Activated naive CD8-positive, alpha-beta T cell treated with anti-CD3 and anti-CD28 coated beads for 36 hours (primary cell): ENCODE results near the gene SEMA6B. TPM values are rescaled to one million over a fixed set of nuclear protein-coding genes. Genes with fewer than 3 reads are reported as not detected.
A peak's percentile ranks its signal among the peaks of the same experiment; 100 is the strongest.

ENCODE experiments used
- DNase-seq: peaks from one replicate; pipeline ENCODE4 v3.0.0; 2021
- H3K27ac Mint-ChIP-seq: one replicate; pipeline ENCODE4 v1.8.0; 2022; ENCODE audit warnings: mild to moderate bottlenecking, moderate library complexity, mixed read lengths
- H3K27me3 Mint-ChIP-seq: one replicate; pipeline ENCODE4 v1.8.0; 2022; ENCODE audit warnings: mild to moderate bottlenecking, mixed read lengths
- H3K36me3 Mint-ChIP-seq: one replicate; pipeline ENCODE4 v1.8.0; 2021; ENCODE audit warnings: mild to moderate bottlenecking, mixed read lengths
- H3K4me1 Mint-ChIP-seq: one replicate; pipeline ENCODE4 v1.8.0; 2021; ENCODE audit warnings: mixed read lengths
- H3K4me3 Mint-ChIP-seq: one replicate; pipeline ENCODE4 v1.8.0; 2022; ENCODE audit warnings: mild to moderate bottlenecking, moderate library complexity, mixed read lengths
- H3K9me3 Mint-ChIP-seq: one replicate; pipeline ENCODE4 v1.8.0; 2022; ENCODE audit warnings: mixed read lengths
- total RNA-seq, 2 experiments: library from RNA; stranded (reverse); gene quantifications; one replicate each; pipeline ENCODE4 v1.2.3, GENCODE V29; 2021

The SEMA6B gene
- total RNA-seq, 2 experiments from 2014 or later: not detected

DNA sequence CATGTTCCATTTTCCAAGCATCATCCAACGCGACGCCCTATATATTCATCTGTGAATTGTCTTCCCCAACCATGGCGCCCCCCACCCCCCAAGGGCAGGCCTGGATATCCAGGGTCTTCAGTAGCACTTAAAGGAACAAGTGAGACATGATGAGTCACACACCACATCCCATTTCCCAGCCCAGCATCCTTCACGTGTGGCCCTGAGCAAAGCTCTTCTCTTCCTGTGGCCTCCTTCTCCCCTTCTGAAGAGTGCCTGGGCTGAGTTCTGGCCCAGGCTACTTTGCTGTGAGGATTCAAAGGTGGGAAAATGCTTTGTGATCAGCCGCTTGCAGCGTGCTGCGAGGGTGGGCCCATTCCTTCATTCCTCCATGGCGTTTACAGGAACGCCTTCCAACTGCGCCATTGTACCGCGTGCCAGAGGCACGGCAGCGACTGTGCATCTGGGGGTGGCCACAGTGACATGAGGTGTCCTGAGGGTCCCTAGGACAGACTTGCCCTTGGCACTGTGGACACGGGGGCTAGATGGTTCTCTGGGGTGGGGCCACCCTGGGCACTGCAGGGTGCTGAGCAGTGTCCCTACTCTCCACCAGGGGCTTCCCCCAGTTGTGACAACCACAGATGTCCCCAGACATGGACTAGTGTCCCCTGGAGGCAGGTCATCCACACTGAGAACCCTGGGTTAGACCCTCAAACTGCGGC, 52.9 kb downstream of the SEMA6B start:
- Mint-ChIP-seq H3K4me3 (no peak overlapping the region), H3K27me3 (no peaks in the 10 kb centered on the region)

DNA sequence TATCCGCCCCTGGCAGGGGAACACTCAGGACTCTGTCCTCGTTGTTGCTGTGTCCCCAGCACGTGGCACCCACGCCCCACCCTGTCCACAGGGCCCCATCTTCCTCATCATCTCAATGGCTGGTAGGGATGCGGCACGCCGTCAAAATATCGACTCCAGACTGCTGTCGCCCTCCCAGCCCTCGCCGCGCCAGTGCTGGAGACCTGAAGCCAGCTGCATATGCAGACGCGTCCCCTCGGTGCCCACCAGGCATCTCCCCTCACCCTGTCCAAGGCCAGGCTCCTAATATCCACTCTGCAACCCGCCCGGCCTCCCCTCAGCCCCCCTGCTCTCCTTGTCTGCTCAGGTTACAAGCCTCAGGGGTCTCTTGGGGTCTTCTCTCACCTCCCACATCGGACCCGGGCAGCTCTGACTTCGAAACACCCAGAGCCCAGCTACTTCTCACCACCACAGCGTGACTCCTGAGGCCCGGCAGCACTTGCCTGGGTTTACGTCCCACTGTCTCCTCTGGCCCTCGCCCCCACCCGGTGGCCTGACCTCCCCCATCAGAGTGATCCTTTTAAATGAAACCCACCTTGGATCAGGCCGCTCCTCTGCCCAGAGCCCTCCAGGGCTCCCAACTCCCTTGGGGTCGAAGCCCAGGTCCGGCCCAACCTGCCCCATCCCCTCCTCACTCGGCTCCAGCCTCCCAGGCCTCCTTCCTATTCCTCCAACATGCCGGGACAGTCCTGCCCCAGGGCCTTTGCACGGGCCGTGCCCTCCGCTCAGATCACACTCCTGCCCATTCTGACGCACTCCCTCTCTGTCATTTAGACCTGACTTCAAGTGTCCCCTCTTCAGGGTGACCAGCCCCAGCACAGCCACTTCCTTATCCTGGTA, 53.7 kb downstream of the SEMA6B start:
- DNase-seq: no peak
- no peak overlapping the region for H3K4me3 Mint-ChIP-seq
- peaks cover 8% of the 10 kb centered on the region for H3K4me1 Mint-ChIP-seq
- peaks cover 2% of the 10 kb centered on the region for H3K36me3 Mint-ChIP-seq
- H3K9me3 Mint-ChIP-seq: no peaks in the 10 kb centered on the region
- H3K27me3 Mint-ChIP-seq: no peaks in the 10 kb centered on the region
- H3K27ac Mint-ChIP-seq: peak overlapping the region; percentile 22

More for the DNA sequence above, 52.9 kb downstream of the SEMA6B start:
- peaks cover 8% of the 10 kb centered on the region for H3K4me1 Mint-ChIP-seq
- H3K9me3 Mint-ChIP-seq: no peaks in the 10 kb centered on the region
- peaks cover 2% of the 10 kb centered on the region for H3K36me3 Mint-ChIP-seq
- DNase-seq: peak; percentile 15
- H3K27ac Mint-ChIP-seq: peak overlapping the region; percentile 5

DNA sequence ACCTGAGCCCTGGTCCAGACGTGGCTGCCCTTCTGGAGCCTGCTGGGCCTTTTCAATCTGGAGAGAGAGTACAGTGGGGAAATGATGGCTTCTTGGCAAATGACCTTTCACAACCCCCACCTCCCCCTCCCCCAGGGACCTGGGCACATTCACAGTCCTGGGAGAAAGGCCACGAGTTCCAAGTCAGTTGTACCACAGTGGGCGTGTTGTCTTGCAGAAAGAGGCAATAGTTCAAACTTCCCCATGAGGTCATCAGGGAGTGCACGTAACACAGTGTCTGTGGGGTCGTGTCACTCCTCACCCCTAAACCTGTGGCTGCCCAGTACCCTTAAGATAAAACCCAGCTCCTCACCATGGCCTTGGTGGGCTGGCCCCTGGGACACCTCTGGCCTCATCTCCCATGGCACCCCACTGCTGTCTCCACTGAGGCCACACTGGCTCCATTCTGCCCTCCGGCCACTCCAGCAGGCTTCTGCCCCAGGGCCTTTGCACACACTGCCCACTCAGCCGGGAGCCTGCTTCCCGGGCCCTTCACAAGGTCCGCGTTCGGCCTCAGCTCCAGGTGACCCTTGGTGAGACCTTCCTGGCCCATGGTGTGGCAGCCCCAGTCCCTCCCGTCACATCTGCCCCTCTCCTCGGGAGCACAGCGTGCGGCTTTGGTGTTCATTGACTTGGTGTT, 54.5 kb downstream of the SEMA6B start:
- Mint-ChIP-seq H3K9me3 (no peaks in the 10 kb centered on the region), H3K36me3 (peaks cover 2% of the 10 kb centered on the region), H3K4me1 (peaks cover 8% of the 10 kb centered on the region), H3K27ac (no peak overlapping the region), H3K4me3 (no peak overlapping the region), H3K27me3 (no peaks in the 10 kb centered on the region)
- no peak for DNase-seq

DNA sequence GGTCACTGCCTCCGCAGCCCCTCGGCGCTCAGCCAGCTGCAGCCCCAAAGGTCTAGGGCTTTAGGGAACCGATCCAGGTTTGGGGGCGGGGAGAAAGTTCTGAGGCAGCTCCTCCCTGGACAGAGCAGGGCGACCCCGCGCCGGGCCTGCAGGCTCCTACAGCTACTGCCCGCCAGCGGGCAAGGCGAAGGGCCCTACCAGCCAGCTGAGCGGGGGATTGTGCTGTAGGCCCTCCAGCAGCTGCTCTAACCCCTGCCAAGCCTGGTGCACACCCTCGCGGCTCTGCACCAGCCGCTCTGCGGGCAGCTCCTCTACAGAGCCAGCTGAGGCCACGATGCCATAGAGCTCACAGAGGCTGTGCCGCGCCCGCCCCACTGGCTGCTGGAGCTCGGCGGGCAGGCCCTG, 55.2 kb downstream of the SEMA6B start:
- Mint-ChIP-seq H3K4me3 (no peak overlapping the region), H3K27ac (no peak overlapping the region), H3K36me3 (peaks cover 2% of the 10 kb centered on the region), H3K4me1 (peaks cover 8% of the 10 kb centered on the region), H3K9me3 (no peaks in the 10 kb centered on the region), H3K27me3 (no peaks in the 10 kb centered on the region)
- DNase-seq: no peak

GRCh38 chr19:4503825-4504170, 55.7 kb downstream of the SEMA6B start:
- peaks cover 8% of the 10 kb centered on the region for H3K4me1 Mint-ChIP-seq
- no peak overlapping the region for H3K27ac Mint-ChIP-seq
- H3K4me3 Mint-ChIP-seq: no peak overlapping the region

GRCh38 chr19:4503132-4503824, 56.2 kb downstream of the SEMA6B start:
- peaks cover 2% of the 10 kb centered on the region for H3K36me3 Mint-ChIP-seq
- H3K27me3 Mint-ChIP-seq: no peaks in the 10 kb centered on the region
- H3K4me3 Mint-ChIP-seq: no peak overlapping the region
- peaks cover 8% of the 10 kb centered on the region for H3K4me1 Mint-ChIP-seq
- no peaks in the 10 kb centered on the region for H3K9me3 Mint-ChIP-seq
- no peak overlapping the region for H3K27ac Mint-ChIP-seq
- DNase-seq: no peak

More at GRCh38 chr19:4503825-4504170, 55.7 kb downstream of the SEMA6B start:
- Mint-ChIP-seq H3K36me3 (peaks cover 2% of the 10 kb centered on the region), H3K27me3 (no peaks in the 10 kb centered on the region), H3K9me3 (no peaks in the 10 kb centered on the region)
- DNase-seq: no peak

DNA sequence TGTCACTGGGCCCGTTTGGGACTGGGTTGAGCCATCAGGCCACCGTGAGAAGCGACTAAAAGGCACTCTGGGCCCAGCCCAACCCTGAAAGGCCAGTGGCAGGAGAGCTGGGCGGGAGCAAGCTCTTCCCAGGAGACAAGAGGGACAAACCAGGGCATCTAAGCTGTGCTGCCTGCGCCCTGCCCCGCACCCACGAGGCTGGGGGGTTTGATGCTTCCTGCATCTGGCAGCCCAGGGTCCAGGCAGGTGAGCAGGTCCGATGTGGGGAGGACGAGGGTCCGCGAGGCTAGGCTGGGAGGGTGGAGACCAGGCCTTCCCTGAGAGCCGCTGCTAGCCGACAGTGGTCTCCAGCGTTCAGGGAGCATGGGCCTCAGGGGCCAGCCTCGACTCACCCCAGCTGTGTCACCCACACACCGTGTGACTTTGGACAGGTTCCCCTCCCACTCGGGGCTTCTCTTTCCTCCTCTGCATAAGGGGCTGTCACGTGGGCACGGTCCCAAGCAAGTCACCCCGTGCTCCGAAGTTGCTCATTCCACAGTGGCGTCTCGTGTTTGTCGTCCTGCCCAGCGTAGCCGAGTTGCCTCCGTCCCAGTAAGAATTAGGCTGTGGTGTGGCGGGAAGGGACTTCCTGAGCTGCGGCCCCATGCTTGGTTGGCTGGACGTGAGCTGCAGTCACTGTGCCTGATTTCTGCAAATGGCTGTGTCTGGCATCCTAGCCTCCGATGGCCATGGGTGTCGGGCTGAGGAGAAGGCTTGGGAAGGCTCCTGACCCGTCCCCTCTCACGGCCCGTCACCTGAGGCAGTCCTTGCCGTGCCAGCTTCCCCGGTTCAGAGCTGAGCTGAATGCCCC, 57.0 kb downstream of the SEMA6B start:
- H3K27ac Mint-ChIP-seq: no peak overlapping the region
- no peaks in the 10 kb centered on the region for H3K9me3 Mint-ChIP-seq
- H3K36me3 Mint-ChIP-seq: peaks cover 2% of the 10 kb centered on the region
- peaks cover 8% of the 10 kb centered on the region for H3K4me1 Mint-ChIP-seq
- H3K27me3 Mint-ChIP-seq: no peaks in the 10 kb centered on the region
- no peak for DNase-seq
- H3K4me3 Mint-ChIP-seq: no peak overlapping the region

GRCh38 chr19:4501691-4502090, 57.8 kb downstream of the SEMA6B start:
- Mint-ChIP-seq H3K9me3 (no peaks in the 10 kb centered on the region), H3K27ac (no peak overlapping the region), H3K4me1 (peaks cover 7% of the 10 kb centered on the region), H3K36me3 (peaks cover 2% of the 10 kb centered on the region), H3K4me3 (no peak overlapping the region), H3K27me3 (no peaks in the 10 kb centered on the region)
- no peak for DNase-seq

- DNase-seq: no peak
- no peaks in the 10 kb centered on the region for H3K9me3 Mint-ChIP-seq
- H3K27me3 Mint-ChIP-seq: no peaks in the 10 kb centered on the region
- H3K27ac Mint-ChIP-seq: no peak overlapping the region
- H3K4me1 Mint-ChIP-seq: no peaks in the 10 kb centered on the region
- peaks cover 2% of the 10 kb centered on the region for H3K36me3 Mint-ChIP-seq
- no peak overlapping the region for H3K4me3 Mint-ChIP-seq
Observed at GRCh38 chr19:4500841-4501591, 58.5 kb downstream of the SEMA6B start.

GRCh38 chr19:4499855-4500254, 59.6 kb downstream of the SEMA6B start:
- no peak overlapping the region for H3K27ac Mint-ChIP-seq
- DNase-seq: no peak
- no peaks in the 10 kb centered on the region for H3K4me1 Mint-ChIP-seq
- H3K4me3 Mint-ChIP-seq: no peak overlapping the region
- no peaks in the 10 kb centered on the region for H3K9me3 Mint-ChIP-seq
- H3K27me3 Mint-ChIP-seq: no peaks in the 10 kb centered on the region
- H3K36me3 Mint-ChIP-seq: no peaks in the 10 kb centered on the region

GRCh38 chr19:4499318-4499717, 60.2 kb downstream of the SEMA6B start:
- Mint-ChIP-seq H3K27me3 (no peaks in the 10 kb centered on the region), H3K4me1 (no peaks in the 10 kb centered on the region), H3K27ac (no peak overlapping the region), H3K4me3 (no peak overlapping the region), H3K9me3 (no peaks in the 10 kb centered on the region), H3K36me3 (peaks cover 2% of the 10 kb centered on the region)
- DNase-seq: no peak

DNA sequence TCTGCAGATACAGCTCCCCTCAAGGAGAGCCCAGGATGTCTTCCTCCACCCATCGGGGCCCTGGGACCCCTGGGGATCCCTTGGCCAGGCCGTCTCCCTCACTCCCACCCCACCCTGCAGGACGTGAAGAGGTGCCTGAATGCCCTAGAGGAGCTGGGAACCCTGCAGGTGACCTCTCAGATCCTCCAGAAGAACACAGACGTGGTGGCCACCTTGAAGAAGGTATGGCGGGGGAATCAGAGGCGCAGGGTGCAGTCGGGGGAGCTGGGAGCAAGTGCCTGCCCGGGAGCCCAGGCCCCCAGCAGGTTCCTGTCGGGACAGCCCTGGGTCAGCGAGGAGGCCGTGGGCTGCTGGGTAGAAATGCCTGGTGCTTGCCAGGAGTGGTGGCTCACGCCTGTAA, 60.8 kb downstream of the SEMA6B start:
- peaks cover 2% of the 10 kb centered on the region for H3K36me3 Mint-ChIP-seq
- no peaks in the 10 kb centered on the region for H3K4me1 Mint-ChIP-seq
- DNase-seq: no peak
- no peak overlapping the region for H3K4me3 Mint-ChIP-seq
- H3K9me3 Mint-ChIP-seq: no peaks in the 10 kb centered on the region
- no peak overlapping the region for H3K27ac Mint-ChIP-seq
- H3K27me3 Mint-ChIP-seq: no peaks in the 10 kb centered on the region

GRCh38 chr19:4497770-4498389, 61.6 kb downstream of the SEMA6B start:
- no peaks in the 10 kb centered on the region for H3K27me3 Mint-ChIP-seq
- no peak overlapping the region for H3K27ac Mint-ChIP-seq

More at GRCh38 chr19:4497770-4498389, 61.6 kb downstream of the SEMA6B start:
- no peak for DNase-seq
- H3K4me1 Mint-ChIP-seq: no peaks in the 10 kb centered on the region
- H3K4me3 Mint-ChIP-seq: no peak overlapping the region
- H3K36me3 Mint-ChIP-seq: peaks cover 2% of the 10 kb centered on the region
- H3K9me3 Mint-ChIP-seq: no peaks in the 10 kb centered on the region
